Measurements from ENCODE around the gene CDK19.
A peak's percentile ranks its signal among the peaks of the same experiment; 100 is the strongest.
"Not testable (repeated sequence)": the region's sequence is repeated elsewhere in the genome, so short reads cannot be mapped to it uniquely, and the experiment has no call there.

The CDK19 gene

GRCh38 chr6:110813338-110814101, 1.7 kb downstream of the CDK19 start:
- peak overlapping the region; percentile 91 for H3K27ac ChIP-seq
- TF ChIP-seq ZFX (IDR thresholded peaks at IDR 0.05; ENCODE audit: borderline replicate concordance) (no peak), CTCF (IDR thresholded peaks at IDR 0.05) (no peak)

- H3K27ac ChIP-seq, result no peak overlapping the region
Observed at GRCh38 chr6:110812719-110813118, 2.5 kb downstream of the CDK19 start.

GRCh38 chr6:110810896-110811586, 4.2 kb downstream of the CDK19 start:
- TF ChIP-seq ZFX (IDR thresholded peaks at IDR 0.05; ENCODE audit: borderline replicate concordance) (no peak), CTCF (IDR thresholded peaks at IDR 0.05) (no peak)
- H3K27ac ChIP-seq, result no peak overlapping the region

More at GRCh38 chr6:110812719-110813118, 2.5 kb downstream of the CDK19 start:
- TF ChIP-seq ZFX (IDR thresholded peaks at IDR 0.05; ENCODE audit: borderline replicate concordance) (no peak), CTCF (IDR thresholded peaks at IDR 0.05) (no peak)

- no peak for TF ChIP-seq ZFX (IDR thresholded peaks at IDR 0.05; ENCODE audit: borderline replicate concordance)
- H3K27ac ChIP-seq, result no peak overlapping the region
Observed at GRCh38 chr6:110809792-110810191, 5.5 kb downstream of the CDK19 start.

- H3K27ac ChIP-seq, result not testable (repeated sequence)
Observed at GRCh38 chr6:110802175-110802574, 13.1 kb downstream of the CDK19 start.

- no peak overlapping the region for H3K27ac ChIP-seq
- TF ChIP-seq ZFX (IDR thresholded peaks at IDR 0.05; ENCODE audit: borderline replicate concordance), result no peak
- no peak for TF ChIP-seq CTCF (IDR thresholded peaks at IDR 0.05)
Observed at GRCh38 chr6:110800839-110801196, 14.5 kb downstream of the CDK19 start.

GRCh38 chr6:110800196-110800838, 15.0 kb downstream of the CDK19 start:
- TF ChIP-seq ZFX (IDR thresholded peaks at IDR 0.05; ENCODE audit: borderline replicate concordance), result no peak
- no peak for TF ChIP-seq CTCF (IDR thresholded peaks at IDR 0.05)
- no peak overlapping the region for H3K27ac ChIP-seq

GRCh38 chr6:110799655-110800054, 15.6 kb downstream of the CDK19 start:
- H3K27ac ChIP-seq, result no peak overlapping the region
- TF ChIP-seq ZFX (IDR thresholded peaks at IDR 0.05; ENCODE audit: borderline replicate concordance) (no peak), CTCF (IDR thresholded peaks at IDR 0.05) (no peak)

Measured in 22Rv1 (cell line).